HG03108 (cell line): ENCODE data around the gene PAEP.
"Not testable (repeated sequence)": the region's sequence is repeated elsewhere in the genome, so short reads cannot be mapped to it uniquely, and the experiment has no call there.

ENCODE experiments used
- ATAC-seq: cut with Tn5 transposase; IDR thresholded peaks from one replicate; pipeline ENCODE4 v1.9.1; 2021; ENCODE audit warnings: moderate library complexity; ENCODE audit not compliant: unreplicated experiment

Gene PAEP

GRCh38 chr9:135525241-135526088 is 36.1 kb upstream of the PAEP start:
- ATAC-seq = no peak

GRCh38 chr9:135526089-135526729 is 35.3 kb upstream of the PAEP start:
- no peak for ATAC-seq

- no peak for ATAC-seq
Measured at GRCh38 chr9:135526730-135527571, 34.6 kb upstream of the PAEP start.

- ATAC-seq = not testable (repeated sequence)
Measured at GRCh38 chr9:135528842-135529435, 32.6 kb upstream of the PAEP start.

GRCh38 chr9:135530146-135530545 is 31.4 kb upstream of the PAEP start:
- ATAC-seq = no peak

GRCh38 chr9:135531096-135531495 is 30.5 kb upstream of the PAEP start:
- no peak for ATAC-seq

- no peak for ATAC-seq
Measured at GRCh38 chr9:135533113-135533512, 28.4 kb upstream of the PAEP start.

- ATAC-seq = no peak
Measured at GRCh38 chr9:135533674-135534073, 27.9 kb upstream of the PAEP start.

GRCh38 chr9:135534192-135534711 is 27.3 kb upstream of the PAEP start:
- ATAC-seq = not testable (repeated sequence)

- ATAC-seq = not testable (repeated sequence)
Measured at GRCh38 chr9:135534826-135535225, 26.7 kb upstream of the PAEP start.

- not testable (repeated sequence) for ATAC-seq
Measured at GRCh38 chr9:135535631-135536030, 25.9 kb upstream of the PAEP start.

GRCh38 chr9:135536216-135536615 is 25.3 kb upstream of the PAEP start:
- no peak for ATAC-seq

GRCh38 chr9:135543262-135543894 is 18.2 kb upstream of the PAEP start:
- not testable (repeated sequence) for ATAC-seq

- no peak for ATAC-seq
Measured at GRCh38 chr9:135544981-135545635, 16.4 kb upstream of the PAEP start.

GRCh38 chr9:135545646-135546176 is 15.8 kb upstream of the PAEP start, which contains the start of gene OBP2A:
Gene OBP2A (plus strand): TSS chr9:135546126. CDS start chr9:135546181, 55 bp downstream.
- ATAC-seq = not testable (repeated sequence)

- not testable (repeated sequence) for ATAC-seq
Measured at GRCh38 chr9:135546792-135547617, 14.6 kb upstream of the PAEP start.

GRCh38 chr9:135547756-135548736 is 13.5 kb upstream of the PAEP start:
- no peak for ATAC-seq
